SK-N-MC (cell line): ENCODE data around the gene CLTC.

Source experiments
- EZH2 ChIP-seq: fragments of 200-600 bp; sonication (generic); IDR thresholded peaks from one replicate; pipeline ENCODE4 v1.6.1; 2017; ENCODE audit warnings: antibody characterized with exemption
- POLR2AphosphoS5 ChIP-seq: IDR thresholded peaks from 2 replicates; pipeline ENCODE4 v1.6.1; 2012; ENCODE audit warnings: mild to moderate bottlenecking, low read depth, low read length, borderline replicate concordance

DNA sequence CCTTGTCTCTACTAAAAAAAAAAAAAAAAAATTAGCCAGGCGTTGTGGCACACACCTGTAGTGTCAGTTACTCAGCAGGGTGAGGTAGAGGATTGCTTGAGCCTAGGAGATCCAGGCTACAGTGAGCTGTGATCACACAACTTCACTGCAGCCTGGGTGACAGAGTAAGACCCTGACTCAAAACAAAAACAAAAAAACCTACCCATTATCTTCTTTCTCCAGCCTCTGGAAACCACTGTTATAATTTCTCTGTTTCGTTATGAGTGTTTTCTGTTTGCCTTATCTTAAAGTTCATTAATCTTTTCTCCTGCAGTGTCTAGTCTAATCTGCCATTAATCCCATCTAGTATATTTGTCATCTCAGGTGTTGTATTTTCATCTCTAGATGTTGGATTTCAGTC lies 18.6 kb upstream of the CLTC start:
- TF ChIP-seq POLR2AphosphoS5 (no peak), EZH2 (no peak)
